D721Med (cell line): ENCODE measurements around the gene SIX2.

Experiments
- DNase-seq: peaks from one replicate; pipeline ENCODE4 v3.0.0; 2011; ENCODE audit warnings: low spot score; ENCODE audit not compliant: insufficient read length
- FAIRE-seq: peaks from 2 replicates; lab custom pipeline; 2011; peaks lifted over from hg19 to GRCh38; lab: Jason Lieb, UNC
- CTCF ChIP-seq: IDR thresholded peaks from 2 replicates; pipeline ENCODE4 v1.5.1; 2012; ENCODE audit warnings: mild to moderate bottlenecking, control low read depth; ENCODE audit not compliant: insufficient read depth; ENCODE audit errors: missing control alignments

SIX2 gene

GRCh38 chr2:44965684-44966083 lies 43.6 kb downstream of the SIX2 start:
- FAIRE-seq (no peak), DNase-seq (no peak)

GRCh38 chr2:44964752-44965236 lies 44.5 kb downstream of the SIX2 start:
- TF ChIP-seq CTCF, result peak; percentile 29
- no peak for FAIRE-seq
- DNase-seq, result peak; percentile 62

More at GRCh38 chr2:44965684-44966083, 43.6 kb downstream of the SIX2 start:
- TF ChIP-seq CTCF, result no peak

- FAIRE-seq (no peak), DNase-seq (no peak)
- no peak for TF ChIP-seq CTCF
Measured at GRCh38 chr2:44962176-44962695, 47.0 kb downstream of the SIX2 start.

GRCh38 chr2:44960871-44961270 lies 48.4 kb downstream of the SIX2 start:
- TF ChIP-seq CTCF, result no peak
- no peak for FAIRE-seq
- no peak for DNase-seq

- no peak for FAIRE-seq
- TF ChIP-seq CTCF, result no peak
- no peak for DNase-seq
Measured at GRCh38 chr2:44959855-44960254, 49.4 kb downstream of the SIX2 start.

GRCh38 chr2:44957656-44958327 lies 51.5 kb downstream of the SIX2 start:
- TF ChIP-seq CTCF, result no peak
- no peak for DNase-seq

GRCh38 chr2:44956843-44957242 lies 52.4 kb downstream of the SIX2 start:
- FAIRE-seq (no peak), DNase-seq (no peak)
- TF ChIP-seq CTCF, result no peak

More at GRCh38 chr2:44957656-44958327, 51.5 kb downstream of the SIX2 start:
- no peak for FAIRE-seq
